Esophagus squamous epithelium (tissue), 5 donors: ENCODE results near the gene CSHL1. TPM values are rescaled to one million over a fixed set of nuclear protein-coding genes. Genes with fewer than 3 reads are reported as not detected.

Source experiments
- DNase-seq: peaks from one replicate; lab custom pipeline; 2025; lab: John Stamatoyannopoulos, UW
- H3K27ac ChIP-seq, 4 donors: fragments of 200-600 bp; sonication (generic); one replicate each; pipeline ENCODE4 v1.5.1; 2016 to 2019; ENCODE audit warnings: mild to moderate bottlenecking in 1 of 4
- H3K27me3 ChIP-seq, 4 donors: fragments of 200-600 bp; sonication (generic); 1 replicate in 3 of 4; 2 replicates in 1 of 4; pipeline versions ENCODE4 v1.5.1 to v1.6.0; 2017 to 2021; ENCODE audit warnings: antibody characterized with exemption in 1 of 4
- H3K36me3 ChIP-seq, 3 donors: fragments of 200-600 bp; sonication (generic); one replicate each; pipeline ENCODE4 v1.5.1; 2016 to 2019
- H3K4me1 ChIP-seq, 3 donors: fragments of 200-600 bp; sonication (generic); one replicate each; pipeline ENCODE4 v1.5.1; 2017 to 2019
- H3K4me3 ChIP-seq, 4 donors: fragments of 200-600 bp; sonication (generic); 1 replicate in 3 of 4; 2 replicates in 1 of 4; pipeline ENCODE4 v1.5.1; 2016 to 2019; ENCODE audit warnings: mild to moderate bottlenecking in 2 of 4, moderate library complexity in 1 of 4
- H3K9me3 ChIP-seq, 3 donors: fragments of 200-600 bp; sonication (generic); one replicate each; pipeline ENCODE4 v1.5.1; 2016 to 2019
- CTCF ChIP-seq, 6 experiments: fragments of 450-650 bp in 4 of 6; fragments of 200-600 bp in 2 of 6; sonication (generic) in 2 of 6; IDR thresholded peaks; one replicate each; pipeline ENCODE4 v1.5.1; 2016 to 2019; ENCODE audit warnings: antibody characterized with exemption in 6 of 6, mild to moderate bottlenecking in 4 of 6, moderate library complexity in 4 of 6
- POLR2A ChIP-seq, 4 donors: fragments of 450-650 bp; IDR thresholded peaks; one replicate each; pipeline ENCODE4 v1.6.1; 2017; ENCODE audit warnings: antibody characterized with exemption in 4 of 4, mild to moderate bottlenecking in 4 of 4, moderate library complexity in 3 of 4
- WGBS, 2 donors: methylation state at CpG; one replicate each; pipeline ENCODE4 v1.1.5; 2018; 5-methylcytosine and 5-hydroxymethylcytosine counted together
- intact Hi-C: fragments of 100-400 bp; cut with DNase I; formaldehyde crosslinking; loops from one replicate; pipeline ENCODE4 v1.15.0; 2022
- total RNA-seq, 4 donors: library from RNA; depleted of rRNA; stranded (reverse); fragments of >200 nt; gene quantifications; one replicate each; pipeline ENCODE4 v1.1.0, GENCODE V29; 2016
- donor health status: DM: yes; HTN: yes; CAD: no.

The CSHL1 gene
- total RNA-seq, 4 donors from 2014 or later = not detected

- intact Hi-C loops = no loop called here
- no peak overlapping the region for H3K4me3 ChIP-seq
- H3K27me3 ChIP-seq = no peaks in the 10 kb centered on the region
- TF ChIP-seq CTCF (IDR thresholded peaks at IDR 0.05) (no peak), POLR2A (IDR thresholded peaks at IDR 0.05) (no peak)
- DNase-seq = no peak
- no peak overlapping the region for H3K27ac ChIP-seq
- H3K36me3 ChIP-seq = no peaks in the 10 kb centered on the region
- no peaks in the 10 kb centered on the region for H3K9me3 ChIP-seq
- 41 to 82% methylated on average over 4 to 6 of the region's 6 CpGs for WGBS, 2 donors
- H3K4me1 ChIP-seq = no peaks in the 10 kb centered on the region
Measured at GRCh38 chr17:63939884-63940283, 28.8 kb upstream of the CSHL1 start.

GRCh38 chr17:63939401-63939800 lies 28.3 kb upstream of the CSHL1 start:
- peaks cover 0 to 4% (median 0%) of the 10 kb centered on the region in 4 donors for H3K27me3 ChIP-seq
- H3K9me3 ChIP-seq = no peaks in the 10 kb centered on the region
- no peaks in the 10 kb centered on the region for H3K36me3 ChIP-seq
- H3K4me1 ChIP-seq = no peaks in the 10 kb centered on the region
- DNase-seq = no peak
- no peak overlapping the region for H3K4me3 ChIP-seq
- WGBS, 2 donors = 80 to 93% methylated on average over 5 to 9 of the region's 9 CpGs
- H3K27ac ChIP-seq = no peak overlapping the region
- intact Hi-C loops = no loop called here
- TF ChIP-seq CTCF (IDR thresholded peaks at IDR 0.05) (no peak), POLR2A (IDR thresholded peaks at IDR 0.05) (no peak)

GRCh38 chr17:63937920-63938319 lies 26.9 kb upstream of the CSHL1 start:
- intact Hi-C loops = no loop called here
- Histone ChIP-seq H3K36me3 (no peaks in the 10 kb centered on the region), H3K4me3 (no peak overlapping the region), H3K27ac (no peak overlapping the region), H3K27me3 (peaks cover 0 to 5% (median 0%) of the 10 kb centered on the region in 4 donors), H3K4me1 (no peaks in the 10 kb centered on the region), H3K9me3 (no peaks in the 10 kb centered on the region)
- DNase-seq = no peak
- WGBS, 2 donors = 87% methylated on average over 4 of the region's 4 CpGs
- TF ChIP-seq CTCF (IDR thresholded peaks at IDR 0.05) = no peak
- TF ChIP-seq POLR2A (IDR thresholded peaks at IDR 0.05) = no peak

- TF ChIP-seq CTCF (IDR thresholded peaks at IDR 0.05) = no peak
- no peak for TF ChIP-seq POLR2A (IDR thresholded peaks at IDR 0.05)
- Histone ChIP-seq H3K4me3 (no peak overlapping the region), H3K27me3 (peaks cover 0 to 5% (median 0%) of the 10 kb centered on the region in 4 donors), H3K9me3 (no peaks in the 10 kb centered on the region), H3K27ac (no peak overlapping the region), H3K4me1 (peaks cover 0 to under 1% (median 0%) of the 10 kb centered on the region in 3 donors), H3K36me3 (no peaks in the 10 kb centered on the region)
- intact Hi-C loops = no loop called here
- 75 to 83% methylated on average over 6 of the region's 6 CpGs for WGBS, 2 donors
- DNase-seq = no peak
Measured at GRCh38 chr17:63937319-63937718, 26.3 kb upstream of the CSHL1 start.

GRCh38 chr17:63934183-63935112 lies 23.4 kb upstream of the CSHL1 start:
- WGBS, 2 donors = 61 to 71% methylated on average over 9 to 13 of the region's 21 CpGs
- H3K27ac ChIP-seq = no peak overlapping the region
- peaks cover 5 to 29% (median 5%) of the 10 kb centered on the region in 3 donors for H3K4me1 ChIP-seq
- TF ChIP-seq POLR2A (IDR thresholded peaks at IDR 0.05) (no peak), CTCF (IDR thresholded peaks at IDR 0.05) (no peak)
- H3K4me3 ChIP-seq = no peak overlapping the region
- H3K9me3 ChIP-seq = no peaks in the 10 kb centered on the region
- H3K27me3 ChIP-seq = peaks cover 0 to 5% (median 0%) of the 10 kb centered on the region in 4 donors
- intact Hi-C loops = no loop called here
- no peaks in the 10 kb centered on the region for H3K36me3 ChIP-seq
- no peak for DNase-seq
